Upper lobe of right lung (tissue), 1 donor: ENCODE data around the gene FATE1. TPM values are rescaled to one million over a fixed set of nuclear protein-coding genes. Genes with fewer than 3 reads are reported as not detected.
"Not testable (repeated sequence)": the region's sequence is repeated elsewhere in the genome, so short reads cannot be mapped to it uniquely, and the experiment has no call there.

Source experiments
- ATAC-seq: fragments of 200-7000 bp; cut with Tn5 transposase; one replicate; pipeline ENCODE4 v1.9.1; 2020; ENCODE audit warnings: mild to moderate bottlenecking, moderate library complexity
- DNase-seq: peaks from one replicate; pipeline ENCODE4 v3.0.0-alpha.2; 2020
- H3K27ac ChIP-seq: fragments of 200-600 bp; one replicate; pipeline ENCODE4 v1.8.0; 2022
- H3K27me3 ChIP-seq: fragments of 200-600 bp; one replicate; pipeline ENCODE4 v1.8.0; 2022; ENCODE audit warnings: mild to moderate bottlenecking
- H3K36me3 ChIP-seq: fragments of 200-600 bp; one replicate; pipeline ENCODE4 v1.8.0; 2022
- H3K4me1 ChIP-seq: fragments of 200-600 bp; one replicate; pipeline ENCODE4 v1.8.0; 2022
- H3K4me3 ChIP-seq: fragments of 200-600 bp; one replicate; pipeline ENCODE4 v1.8.0; 2022; ENCODE audit warnings: mild to moderate bottlenecking
- H3K9me3 ChIP-seq: fragments of 200-600 bp; one replicate; pipeline ENCODE4 v1.8.0; 2022
- intact Hi-C: fragments of 100-400 bp; cut with DNase I; formaldehyde crosslinking; loops from one replicate; pipeline ENCODE4 v1.11.0; 2022
- total RNA-seq: library from RNA; stranded (reverse); fragmentation: NEBNext Ultra II Directional; extraction: Animal tissue kit (Norgen Biotek cat#: 25700); gene quantifications from one replicate; pipeline ENCODE4 v1.2.1, GENCODE V29; 2021
- TF ChIP-seq, protein P1 (sequence below): fragments of 200-600 bp; IDR thresholded peaks from one replicate; pipeline ENCODE4 v1.8.0; 2022; ENCODE audit warnings: antibody characterized with exemption
- donor health status: DM: no; HTN: yes; CAD: no; lungs with severe emphysema.

FATE1 gene
- total RNA-seq, 1 donor from 2014 or later, result not detected

DNA sequence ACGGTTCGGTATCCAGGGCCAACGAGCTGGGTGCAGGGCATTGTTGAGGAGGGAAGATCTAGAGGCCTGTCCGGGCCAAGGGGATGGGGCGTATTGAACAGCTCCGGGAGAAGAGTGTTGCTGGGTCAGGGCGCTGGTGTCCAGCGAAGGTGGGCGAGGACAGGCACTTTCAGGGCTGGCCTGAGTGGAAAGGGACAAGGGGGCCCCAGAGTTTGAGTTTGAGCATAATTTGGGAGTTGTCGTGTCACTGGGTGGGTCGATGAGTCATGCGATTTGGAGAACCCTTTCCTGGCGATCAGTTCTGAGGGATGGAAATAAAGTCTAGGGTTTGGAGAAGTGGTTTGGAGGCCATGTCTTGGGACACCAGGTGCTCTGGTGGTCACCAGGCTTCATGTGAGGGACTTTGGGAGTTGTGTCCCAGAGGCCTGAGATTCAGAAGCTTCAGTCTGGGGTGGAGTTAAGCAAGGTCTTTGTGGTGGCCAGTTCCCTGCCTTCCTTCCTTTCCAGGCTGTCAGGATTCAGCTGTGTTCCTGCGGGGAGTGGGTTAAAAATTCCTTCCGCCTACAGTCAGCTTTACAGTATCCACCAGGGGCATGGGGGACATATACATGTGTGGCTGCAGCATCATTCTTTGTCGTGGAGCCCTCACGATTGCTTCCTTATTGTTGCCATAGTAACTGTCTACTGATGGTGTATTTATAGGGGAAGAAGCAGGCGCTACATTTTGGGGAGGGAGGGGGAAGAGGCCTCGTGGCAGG is 20.1 kb upstream of the FATE1 start:
- no peaks in the 10 kb centered on the region for H3K9me3 ChIP-seq
- no peak for DNase-seq
- no peak overlapping the region for H3K4me3 ChIP-seq
- no peaks in the 10 kb centered on the region for H3K27me3 ChIP-seq
- H3K4me1 ChIP-seq, result no peaks in the 10 kb centered on the region
- H3K27ac ChIP-seq, result no peak overlapping the region
- no peak for ATAC-seq
- H3K36me3 ChIP-seq, result no peaks in the 10 kb centered on the region
- intact Hi-C loops, result no loop called here
- TF ChIP-seq, protein P1, sequence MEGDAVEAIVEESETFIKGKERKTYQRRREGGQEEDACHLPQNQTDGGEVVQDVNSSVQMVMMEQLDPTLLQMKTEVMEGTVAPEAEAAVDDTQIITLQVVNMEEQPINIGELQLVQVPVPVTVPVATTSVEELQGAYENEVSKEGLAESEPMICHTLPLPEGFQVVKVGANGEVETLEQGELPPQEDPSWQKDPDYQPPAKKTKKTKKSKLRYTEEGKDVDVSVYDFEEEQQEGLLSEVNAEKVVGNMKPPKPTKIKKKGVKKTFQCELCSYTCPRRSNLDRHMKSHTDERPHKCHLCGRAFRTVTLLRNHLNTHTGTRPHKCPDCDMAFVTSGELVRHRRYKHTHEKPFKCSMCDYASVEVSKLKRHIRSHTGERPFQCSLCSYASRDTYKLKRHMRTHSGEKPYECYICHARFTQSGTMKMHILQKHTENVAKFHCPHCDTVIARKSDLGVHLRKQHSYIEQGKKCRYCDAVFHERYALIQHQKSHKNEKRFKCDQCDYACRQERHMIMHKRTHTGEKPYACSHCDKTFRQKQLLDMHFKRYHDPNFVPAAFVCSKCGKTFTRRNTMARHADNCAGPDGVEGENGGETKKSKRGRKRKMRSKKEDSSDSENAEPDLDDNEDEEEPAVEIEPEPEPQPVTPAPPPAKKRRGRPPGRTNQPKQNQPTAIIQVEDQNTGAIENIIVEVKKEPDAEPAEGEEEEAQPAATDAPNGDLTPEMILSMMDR, result no peak

DNA sequence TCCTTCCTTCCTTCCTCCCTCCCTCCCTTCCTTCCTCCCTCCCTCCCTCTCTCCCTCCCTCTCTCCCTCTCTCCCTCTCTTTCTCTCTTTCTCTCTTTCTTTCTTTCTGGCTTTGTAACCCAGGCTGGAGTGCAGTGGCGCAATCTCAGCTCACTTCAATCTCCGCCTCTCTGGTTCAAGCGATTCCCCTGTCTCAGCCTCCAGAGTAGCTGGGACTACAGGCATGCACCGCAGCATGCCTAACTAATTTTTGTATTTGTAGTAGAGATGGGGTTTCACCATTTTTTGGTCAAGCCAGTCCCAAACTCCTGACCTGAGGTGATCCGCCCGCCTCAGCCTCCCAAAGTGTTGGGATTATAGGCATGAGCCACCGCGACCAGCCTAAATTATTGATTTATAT is 18.8 kb upstream of the FATE1 start:
- intact Hi-C loops, ATAC-seq, H3K4me1 ChIP-seq, H3K36me3 ChIP-seq, H3K27me3 ChIP-seq, H3K27ac ChIP-seq, H3K9me3 ChIP-seq, DNase-seq, H3K4me3 ChIP-seq: not testable (repeated sequence)

DNA sequence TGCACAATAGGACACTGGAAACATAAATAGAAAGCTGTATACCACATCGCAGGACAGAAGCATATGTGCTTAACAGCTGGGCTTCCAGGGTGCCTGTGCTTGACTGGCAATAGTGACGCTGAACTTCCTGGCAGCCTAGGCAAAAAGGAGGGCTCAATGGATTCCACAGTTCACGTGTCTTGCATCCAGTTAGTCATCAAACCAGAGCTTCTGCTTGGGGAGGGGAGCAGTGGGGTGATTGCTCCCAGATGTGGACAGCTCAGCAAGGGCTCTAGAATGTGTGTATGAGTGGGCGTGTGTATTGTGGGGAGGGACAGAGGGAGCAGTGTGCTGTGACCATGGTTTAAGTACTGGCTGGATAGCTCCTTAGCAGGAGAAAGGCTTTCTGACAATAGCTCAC is 18.3 kb upstream of the FATE1 start:
- intact Hi-C loops, result no loop called here
- H3K4me3 ChIP-seq, result no peak overlapping the region
- TF ChIP-seq, protein P1, result no peak
- no peaks in the 10 kb centered on the region for H3K4me1 ChIP-seq
- no peak overlapping the region for H3K27ac ChIP-seq
- ATAC-seq, result no peak
- H3K27me3 ChIP-seq, result no peaks in the 10 kb centered on the region
- DNase-seq, result no peak
- no peaks in the 10 kb centered on the region for H3K36me3 ChIP-seq
- H3K9me3 ChIP-seq, result no peaks in the 10 kb centered on the region

DNA sequence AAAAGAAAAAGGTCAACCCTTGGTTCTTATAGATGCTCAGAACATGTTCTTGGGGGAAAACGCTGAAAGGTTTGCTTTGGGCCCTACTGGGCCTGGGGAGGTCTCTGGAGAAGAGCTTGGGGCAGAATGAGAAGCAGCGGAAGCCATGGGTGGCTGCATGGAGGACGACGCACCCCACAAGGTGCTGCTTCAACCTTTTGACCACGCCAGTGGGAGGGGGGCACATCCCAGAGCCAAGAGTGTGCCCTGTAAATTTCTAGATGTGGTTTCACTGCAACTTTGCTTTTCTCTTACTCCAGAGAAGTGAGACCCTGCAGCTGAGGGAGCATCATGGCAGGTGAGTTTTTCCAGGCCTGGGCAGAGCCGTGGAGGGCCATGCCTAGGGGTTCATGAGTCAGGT is 17.4 kb upstream of the FATE1 start:
- ATAC-seq, result no peak
- H3K4me1 ChIP-seq, result no peaks in the 10 kb centered on the region
- DNase-seq, result no peak
- H3K4me3 ChIP-seq, result no peak overlapping the region
- no peak overlapping the region for H3K27ac ChIP-seq
- intact Hi-C loops, result no loop called here
- H3K36me3 ChIP-seq, result no peaks in the 10 kb centered on the region
- no peaks in the 10 kb centered on the region for H3K27me3 ChIP-seq
- no peaks in the 10 kb centered on the region for H3K9me3 ChIP-seq
- TF ChIP-seq, protein P1, result no peak

DNA sequence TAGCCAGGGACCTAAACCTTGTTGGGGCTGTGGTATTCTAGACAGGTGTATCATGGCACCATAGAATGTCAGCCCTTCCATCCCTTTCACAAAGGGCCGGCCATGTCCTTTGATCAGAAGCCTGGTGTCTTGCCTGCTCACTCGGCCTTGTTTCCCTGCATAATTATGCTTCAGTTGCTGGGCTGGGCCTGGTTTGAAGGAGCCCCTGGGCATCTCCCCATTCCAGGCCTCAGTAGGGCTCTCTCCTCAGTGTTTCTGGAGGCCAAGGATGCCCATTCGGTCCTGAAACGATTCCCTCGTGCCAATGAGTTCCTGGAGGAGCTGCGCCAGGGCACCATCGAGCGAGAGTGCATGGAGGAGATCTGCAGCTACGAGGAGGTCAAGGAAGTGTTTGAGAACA is 16.1 kb upstream of the FATE1 start:
- intact Hi-C loops, result no loop called here
- TF ChIP-seq, protein P1, result no peak
- no peaks in the 10 kb centered on the region for H3K36me3 ChIP-seq
- DNase-seq (no peak), ATAC-seq (no peak)
- H3K9me3 ChIP-seq, result no peaks in the 10 kb centered on the region
- no peak overlapping the region for H3K27ac ChIP-seq
- H3K4me1 ChIP-seq, result no peaks in the 10 kb centered on the region
- no peaks in the 10 kb centered on the region for H3K27me3 ChIP-seq
- no peak overlapping the region for H3K4me3 ChIP-seq

DNA sequence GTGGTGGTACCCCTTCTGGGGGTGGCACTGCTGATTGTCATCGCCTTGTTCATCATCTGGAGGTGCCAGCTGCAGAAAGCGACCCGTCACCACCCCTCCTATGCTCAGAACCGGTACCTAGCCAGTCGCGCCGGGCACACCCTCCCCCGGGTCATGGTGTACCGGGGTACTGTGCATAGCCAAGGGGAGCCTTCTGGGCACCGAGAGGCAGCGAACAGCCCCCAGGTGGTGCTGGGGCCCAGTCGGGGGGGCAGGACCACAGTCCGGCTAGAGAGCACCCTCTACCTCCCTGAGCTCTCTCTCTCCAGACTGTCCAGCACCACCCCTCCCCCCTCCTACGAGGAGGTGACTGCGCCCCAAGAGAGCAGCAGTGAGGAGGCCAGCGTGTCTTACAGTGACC is 15.3 kb upstream of the FATE1 start:
- no peak overlapping the region for H3K4me3 ChIP-seq
- no peaks in the 10 kb centered on the region for H3K4me1 ChIP-seq
- no peaks in the 10 kb centered on the region for H3K27me3 ChIP-seq
- TF ChIP-seq, protein P1, result no peak
- intact Hi-C loops, result no loop called here
- no peak for DNase-seq
- ATAC-seq, result no peak
- no peaks in the 10 kb centered on the region for H3K9me3 ChIP-seq
- no peak overlapping the region for H3K27ac ChIP-seq
- H3K36me3 ChIP-seq, result no peaks in the 10 kb centered on the region
